ENCODE measurements around the gene DNAJC1.
"Not testable (repeated sequence)": the region's sequence is repeated elsewhere in the genome, so short reads cannot be mapped to it uniquely, and the experiment has no call there.

The DNAJC1 gene

DNA sequence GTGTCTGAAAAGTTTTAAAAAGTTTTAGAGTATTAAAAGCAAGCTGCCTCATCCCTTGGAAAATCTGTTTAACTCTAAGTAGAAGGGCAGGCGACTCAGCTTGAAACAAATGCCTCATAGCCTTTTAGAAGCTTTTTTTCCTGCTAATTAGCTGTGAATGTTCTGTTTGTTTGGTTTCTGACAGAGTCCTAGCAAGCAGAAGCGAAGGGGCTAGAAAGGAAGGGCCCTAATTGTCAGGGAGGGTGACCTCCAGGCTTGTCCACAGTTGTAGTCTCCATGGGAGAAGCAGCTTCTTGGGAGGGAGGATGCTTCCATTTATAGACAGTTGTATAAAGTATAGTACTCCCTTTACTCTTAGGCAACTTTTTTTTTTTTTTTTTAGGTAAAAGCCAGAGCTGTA is 90.9 kb downstream of the DNAJC1 start:
- no peak for DNase-seq (ENCODE audit: extremely low read depth in 1 of 2, low read depth in 1 of 2)

DNA sequence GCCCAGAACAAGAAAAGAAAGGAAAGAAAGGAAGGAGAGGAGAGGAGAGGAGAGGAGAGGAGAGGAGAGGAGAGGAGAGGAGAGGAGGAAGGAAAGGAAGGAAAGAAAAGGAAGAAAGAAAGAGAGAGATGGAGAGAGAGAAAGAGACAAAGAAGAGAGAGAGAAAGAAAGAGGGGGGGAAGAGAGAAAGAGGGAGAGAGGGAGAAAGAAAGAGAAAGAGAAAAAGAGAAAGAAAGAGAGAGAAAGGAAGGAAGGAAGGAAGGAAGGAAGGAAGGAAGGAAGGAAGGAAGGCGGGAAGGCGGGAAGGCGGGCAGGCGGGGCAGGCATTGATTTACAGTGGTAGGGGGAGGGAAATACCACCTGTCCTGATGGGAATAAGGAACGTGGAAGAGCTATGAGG is 92.7 kb downstream of the DNAJC1 start:
- no peak for DNase-seq (ENCODE audit: extremely low read depth in 1 of 2, low read depth in 1 of 2)

DNA sequence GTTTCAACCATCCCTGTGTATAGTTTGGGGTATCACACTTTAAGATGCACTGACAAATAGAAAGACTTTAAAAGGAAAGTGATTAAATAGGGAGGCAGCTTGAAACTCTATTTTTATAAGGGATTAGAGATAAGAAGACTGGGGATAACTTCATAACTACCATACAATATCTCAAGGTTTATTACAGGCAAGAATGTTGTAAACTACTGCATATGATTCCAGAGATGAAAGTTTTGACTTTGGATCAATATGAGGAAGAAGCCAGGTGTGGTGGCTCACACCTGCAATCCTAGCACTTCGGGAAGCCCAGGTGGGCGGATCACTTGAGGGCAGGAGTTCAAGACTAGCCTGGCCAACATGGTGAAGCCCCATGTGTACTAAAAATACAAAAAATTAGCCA is 96.1 kb downstream of the DNAJC1 start:
- DNase-seq (ENCODE audit: extremely low read depth in 1 of 2, low read depth in 1 of 2): no peak

DNA sequence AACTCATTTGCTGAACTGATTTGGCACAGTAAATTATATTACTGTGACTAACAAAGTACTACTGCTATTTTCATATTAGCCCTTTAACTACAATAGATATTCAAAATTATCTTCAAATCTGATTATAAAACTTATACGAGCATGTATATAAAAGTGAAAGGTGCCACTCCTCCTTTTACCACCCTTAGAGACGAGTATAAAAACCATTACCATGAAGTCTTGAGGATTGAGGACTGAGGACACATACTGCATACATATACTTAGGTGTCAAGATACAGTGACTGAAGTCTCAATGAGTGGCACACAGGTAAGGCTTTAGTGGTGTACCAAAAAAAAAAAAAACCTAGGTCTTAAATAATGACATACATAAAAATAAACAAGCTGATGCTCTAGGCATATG is 98.6 kb downstream of the DNAJC1 start:
- no peak for DNase-seq (ENCODE audit: extremely low read depth in 1 of 2, low read depth in 1 of 2)

DNA sequence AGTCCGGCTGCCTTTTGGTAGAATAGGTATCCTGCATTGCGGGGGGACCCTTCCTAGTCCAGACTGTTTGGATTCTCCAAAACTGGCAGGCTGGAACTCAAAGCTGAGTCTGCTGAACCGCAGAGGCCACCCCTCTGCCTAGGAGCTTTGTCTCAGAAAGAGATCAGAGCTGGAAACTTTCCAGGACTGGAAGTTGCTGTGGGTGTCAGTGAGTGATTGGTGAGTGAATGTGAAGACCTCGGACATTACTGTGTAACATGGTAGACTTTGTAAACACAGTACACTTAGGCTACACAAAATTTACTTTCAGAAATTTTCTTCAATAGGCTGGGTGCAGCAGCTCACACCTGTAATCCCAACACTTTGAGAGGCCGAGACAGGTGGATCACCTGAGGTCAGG is 103.8 kb downstream of the DNAJC1 start:
- DNase-seq (ENCODE audit: extremely low read depth in 1 of 2, low read depth in 1 of 2): no peak

DNA sequence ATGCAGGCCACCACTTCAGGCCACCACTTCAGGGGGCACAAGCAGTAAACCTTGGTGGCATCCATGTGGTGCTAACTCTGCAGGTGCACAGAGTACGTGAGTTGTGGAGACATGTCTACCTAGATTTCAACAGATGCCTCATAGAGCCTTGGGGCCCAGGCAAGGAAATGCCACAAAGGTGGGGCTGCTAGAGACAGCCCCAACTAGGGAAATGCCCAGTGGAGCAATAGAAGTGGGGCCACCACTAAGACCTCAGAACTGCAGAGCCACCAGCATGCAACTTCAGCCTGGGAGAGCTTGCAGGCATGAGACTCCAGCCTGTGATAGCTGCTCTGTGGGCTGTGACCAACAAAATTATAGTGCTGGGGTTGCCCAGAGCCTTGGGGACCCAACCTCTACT is 107.6 kb downstream of the DNAJC1 start:
- DNase-seq (ENCODE audit: extremely low read depth in 1 of 2, low read depth in 1 of 2): no peak

DNA sequence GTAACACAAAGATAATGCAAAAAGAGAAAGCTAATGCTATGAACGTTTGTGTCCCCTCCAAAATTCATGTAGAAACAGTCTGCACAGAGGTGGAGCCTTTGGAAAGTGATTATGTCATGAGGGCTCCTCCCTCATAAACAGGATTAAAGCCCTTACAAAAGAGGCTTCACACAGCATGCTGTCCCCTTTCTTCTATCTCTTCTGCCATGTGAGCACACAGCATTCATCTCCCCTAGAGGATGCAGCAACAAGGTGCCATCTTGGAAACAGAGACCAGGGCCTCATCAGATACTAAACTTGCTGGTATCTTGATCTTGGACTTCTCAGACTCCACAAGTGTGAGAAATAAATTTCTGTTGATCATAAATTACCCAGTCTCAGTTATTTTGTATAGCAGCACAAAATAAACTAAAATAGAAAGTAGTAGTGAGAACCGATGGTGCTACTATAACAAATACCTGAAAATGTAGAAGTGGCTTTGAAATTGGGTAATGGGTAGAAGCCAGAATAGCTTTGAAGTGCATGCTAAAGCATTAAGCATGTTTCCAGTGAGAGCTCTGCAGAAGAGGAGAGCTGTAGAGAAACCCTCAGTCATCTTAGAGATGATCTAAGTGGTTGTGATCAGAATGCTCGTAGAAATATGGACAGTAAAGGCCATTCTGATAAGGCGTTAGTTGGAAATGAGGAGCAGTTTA is 108.7 kb downstream of the DNAJC1 start:
- no peak for DNase-seq (ENCODE audit: extremely low read depth in 1 of 2, low read depth in 1 of 2)

DNA sequence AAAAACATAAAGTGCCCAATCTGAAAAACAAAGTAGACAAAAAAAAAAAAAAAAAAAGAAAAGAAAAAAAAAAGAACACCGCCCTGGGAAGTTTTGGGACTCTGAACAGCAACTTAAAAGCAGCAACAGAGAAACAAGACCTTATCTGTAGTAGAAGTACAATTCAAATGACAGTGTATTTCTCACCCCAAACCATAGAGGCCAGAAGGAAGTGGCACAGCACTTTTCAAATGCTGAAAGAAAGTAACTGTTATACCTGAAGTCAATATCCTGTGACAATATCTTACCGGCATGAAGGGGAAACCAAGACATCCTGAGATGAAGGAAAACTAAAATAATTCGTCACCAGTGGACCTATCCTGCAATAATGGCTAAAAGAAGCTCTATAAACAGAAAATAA is 112.1 kb downstream of the DNAJC1 start:
- no peak for DNase-seq (ENCODE audit: extremely low read depth in 1 of 2, low read depth in 1 of 2)

DNA sequence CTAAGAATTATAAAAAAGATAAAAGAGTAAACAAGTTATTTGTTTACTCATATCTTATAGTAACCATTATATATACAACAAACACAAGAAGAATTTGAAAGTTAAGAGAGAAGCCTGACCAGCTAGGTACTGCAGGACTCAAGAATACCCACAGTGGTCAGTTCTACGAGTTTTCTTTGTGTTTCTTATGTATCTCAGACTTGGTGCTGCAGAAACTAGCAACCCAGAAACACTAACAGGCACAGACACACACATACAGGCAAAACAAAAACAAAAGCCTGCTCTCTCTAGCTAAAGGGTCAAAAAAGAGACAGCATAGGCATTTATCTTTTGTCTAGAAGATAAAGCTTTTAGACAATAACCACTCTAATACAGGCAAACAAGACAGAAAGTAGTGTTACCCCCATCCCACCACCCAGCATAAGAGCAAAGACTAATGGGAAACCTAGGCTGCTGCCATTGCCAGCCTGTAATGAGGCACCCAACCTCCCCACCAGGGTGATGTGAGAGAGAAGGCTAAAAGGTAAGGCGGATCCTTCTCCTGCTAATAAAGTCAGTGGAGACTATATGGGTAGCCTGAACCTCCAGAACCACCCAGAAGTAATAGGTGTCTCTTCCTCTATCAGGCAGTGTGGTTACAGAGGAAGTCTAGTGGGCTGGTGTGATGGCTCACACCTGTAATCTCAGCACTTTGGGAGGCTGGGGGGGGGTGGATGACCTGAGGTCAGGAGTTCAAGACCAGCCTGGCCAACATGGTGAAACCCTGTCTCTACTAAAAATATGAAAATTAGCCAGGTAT is 113.9 kb downstream of the DNAJC1 start:
- no peak for DNase-seq (ENCODE audit: extremely low read depth in 1 of 2, low read depth in 1 of 2)

DNA sequence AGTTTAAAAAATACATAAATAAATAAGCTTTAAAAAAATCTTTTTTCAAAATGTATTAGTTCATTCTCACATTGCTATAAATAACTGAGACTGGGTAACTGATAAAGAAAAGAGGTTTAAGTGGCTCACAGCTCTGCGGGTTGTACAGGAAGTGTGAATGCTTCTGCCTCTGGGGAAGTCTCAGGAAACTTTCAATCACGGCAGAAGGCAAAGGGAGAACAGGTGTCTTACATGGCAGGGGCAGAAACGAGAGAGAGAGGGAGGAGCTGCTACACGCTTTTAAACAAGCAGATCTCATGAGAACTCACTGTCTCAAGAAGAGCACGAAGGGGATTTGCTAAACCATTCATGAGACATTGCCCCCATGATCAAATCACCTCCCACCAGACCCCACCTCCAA is 114.6 kb downstream of the DNAJC1 start:
- no peak for DNase-seq (ENCODE audit: extremely low read depth in 1 of 2, low read depth in 1 of 2)

DNA sequence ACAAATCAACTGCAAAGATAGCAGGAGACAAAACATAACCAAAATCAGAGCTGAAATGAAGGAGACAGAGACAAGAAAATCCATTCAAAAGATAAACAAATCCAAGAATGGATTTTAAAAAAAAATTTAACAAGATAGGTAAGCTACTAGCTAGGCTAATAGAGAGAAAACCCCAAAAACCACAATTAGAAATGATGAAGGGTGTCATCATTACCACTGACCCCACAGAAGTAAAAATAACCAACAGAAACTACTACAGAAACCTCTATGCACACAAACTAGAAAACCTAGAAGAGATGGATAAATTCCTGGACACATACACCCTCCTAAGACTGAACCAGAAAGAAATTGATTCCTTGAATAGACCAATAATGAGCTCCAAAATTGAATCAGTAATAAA is 117.6 kb downstream of the DNAJC1 start:
- DNase-seq (ENCODE audit: extremely low read depth in 1 of 2, low read depth in 1 of 2): no peak

DNA sequence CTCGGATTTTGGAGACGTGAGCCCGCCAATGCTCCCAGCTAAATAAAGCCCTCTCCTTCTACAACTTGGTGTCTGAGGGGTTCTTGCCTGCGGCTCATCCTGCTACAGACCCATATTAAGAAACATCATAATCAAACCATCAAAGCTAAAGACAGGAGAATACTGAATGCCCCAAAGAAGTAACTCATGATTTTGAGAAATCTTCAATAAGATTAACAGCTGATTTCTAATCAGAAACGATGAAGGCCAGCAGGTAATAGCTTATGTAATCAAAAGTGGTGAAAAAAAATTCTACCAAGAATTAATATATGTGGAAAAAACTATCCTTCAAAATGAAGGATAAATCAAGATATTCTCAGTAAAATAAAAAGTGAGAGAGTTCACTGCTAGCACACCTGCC is 130.3 kb downstream of the DNAJC1 start:
- no peak for DNase-seq (ENCODE audit: extremely low read depth in 1 of 2, low read depth in 1 of 2)

DNA sequence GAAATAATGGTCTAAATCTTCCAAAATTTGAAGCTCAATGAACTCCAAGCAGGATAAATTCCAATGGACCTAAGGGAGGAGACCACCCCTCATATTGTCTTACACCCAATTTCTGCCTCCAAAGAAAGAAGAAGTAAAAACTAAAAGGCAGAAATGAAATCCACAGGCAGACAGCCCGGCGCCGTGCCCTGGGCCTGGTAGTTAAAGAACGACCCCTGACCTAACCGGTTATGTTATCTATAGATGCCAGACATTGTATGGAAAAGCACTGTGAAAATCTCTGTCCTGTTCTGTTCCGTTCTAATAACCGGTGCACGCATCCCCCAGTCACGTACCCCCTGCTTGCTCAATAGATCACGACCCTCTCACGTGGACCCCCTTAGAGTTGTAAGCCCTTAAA is 130.8 kb downstream of the DNAJC1 start:
- not testable (repeated sequence) for DNase-seq (ENCODE audit: extremely low read depth in 1 of 2, low read depth in 1 of 2)

DNA sequence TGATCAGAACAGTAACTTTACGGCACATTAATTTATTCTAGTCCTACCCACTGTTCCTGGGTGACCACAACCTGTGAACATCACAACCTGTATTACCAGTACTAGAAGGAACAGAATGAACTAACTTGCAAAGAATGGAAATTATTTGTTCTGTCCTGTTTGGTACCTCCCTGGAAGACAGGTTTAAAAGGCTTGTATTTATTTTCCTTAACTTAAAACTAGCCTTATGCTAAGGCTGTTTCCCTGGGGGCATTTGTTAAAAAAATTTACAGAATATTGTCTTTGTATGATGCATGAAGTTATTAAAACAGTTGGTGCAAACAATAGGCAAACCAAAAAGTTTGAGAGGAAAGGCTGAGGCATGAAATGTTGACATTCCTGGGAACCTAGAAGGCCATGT is 132.7 kb downstream of the DNAJC1 start:
- DNase-seq (ENCODE audit: extremely low read depth in 1 of 2, low read depth in 1 of 2): no peak

DNA sequence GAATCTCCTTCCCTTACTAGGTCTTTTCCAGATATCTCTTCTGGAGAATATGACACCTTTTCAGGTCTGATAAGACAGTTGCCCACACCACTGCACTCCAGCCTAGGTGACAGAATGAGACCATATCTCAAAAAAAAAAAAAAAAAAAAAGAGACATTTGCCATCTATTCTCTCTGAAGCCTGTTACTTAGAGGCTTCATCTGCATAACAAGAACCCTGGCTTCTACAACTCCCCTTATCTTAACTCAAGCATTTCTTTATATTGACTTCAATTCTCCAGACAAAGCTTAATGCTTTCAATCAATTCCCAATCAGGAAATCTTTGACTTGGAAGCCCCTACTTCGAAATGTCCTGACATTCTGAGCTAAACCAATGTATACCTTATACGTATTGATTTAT is 134.4 kb downstream of the DNAJC1 start:
- not testable (repeated sequence) for DNase-seq (ENCODE audit: extremely low read depth in 1 of 2, low read depth in 1 of 2)

DNA sequence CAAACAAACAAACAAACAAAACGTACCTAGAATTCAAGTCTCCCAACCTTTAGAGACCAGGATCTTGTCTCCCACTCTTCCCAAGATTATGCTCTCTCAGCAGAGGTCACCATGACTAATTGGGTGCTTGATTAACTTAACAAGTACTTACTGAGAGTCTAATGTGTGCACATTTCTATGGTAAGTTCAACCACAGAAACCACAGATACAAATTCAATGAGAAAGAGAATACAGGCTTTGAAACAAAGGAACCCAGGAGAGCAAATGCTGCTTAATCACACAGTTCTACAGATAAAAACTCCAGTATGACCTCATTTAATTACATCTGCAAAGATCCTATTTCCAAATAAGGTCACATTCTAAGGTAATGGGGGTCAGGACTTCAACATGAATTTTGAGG is 142.8 kb downstream of the DNAJC1 start:
- DNase-seq (ENCODE audit: extremely low read depth in 1 of 2, low read depth in 1 of 2): no peak

DNA sequence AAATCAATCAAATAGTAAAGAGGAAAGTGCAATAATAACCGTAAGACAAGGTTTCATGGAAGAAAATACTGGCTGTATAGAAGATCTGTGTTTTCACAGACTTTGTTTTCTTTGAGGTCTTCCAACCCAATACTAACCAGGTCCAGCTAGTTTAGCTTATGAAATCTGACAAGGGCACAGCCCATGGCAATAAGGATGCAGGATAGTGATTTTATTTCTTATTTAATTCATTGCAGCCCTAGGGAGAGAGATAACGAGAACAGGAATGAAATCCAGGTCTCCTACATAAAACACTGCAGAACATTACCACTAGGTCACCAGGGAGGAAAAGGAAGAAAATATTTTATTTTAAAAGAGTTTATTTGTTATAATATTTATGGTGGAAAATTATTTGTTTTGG is 145.1 kb downstream of the DNAJC1 start:
- DNase-seq (ENCODE audit: extremely low read depth in 1 of 2, low read depth in 1 of 2): no peak

DNA sequence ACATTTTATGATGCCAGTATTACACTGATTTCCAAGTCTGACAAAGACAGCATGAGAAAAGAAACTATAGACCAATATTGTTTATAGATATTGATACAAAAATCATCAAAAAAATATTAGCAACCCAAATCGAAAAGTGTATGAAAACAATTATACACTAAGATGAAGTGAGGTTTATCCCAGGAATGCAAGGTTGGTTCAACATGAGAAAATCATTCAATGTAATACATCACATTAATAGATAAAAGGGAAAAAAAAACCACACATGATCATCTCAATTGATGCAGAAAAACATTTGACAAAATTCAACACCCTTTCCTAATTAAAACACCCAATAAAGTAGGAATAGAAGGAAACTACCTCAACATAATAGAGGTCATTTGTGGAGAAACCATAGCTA is 153.9 kb downstream of the DNAJC1 start:
- DNase-seq (ENCODE audit: extremely low read depth in 1 of 2, low read depth in 1 of 2): no peak

DNA sequence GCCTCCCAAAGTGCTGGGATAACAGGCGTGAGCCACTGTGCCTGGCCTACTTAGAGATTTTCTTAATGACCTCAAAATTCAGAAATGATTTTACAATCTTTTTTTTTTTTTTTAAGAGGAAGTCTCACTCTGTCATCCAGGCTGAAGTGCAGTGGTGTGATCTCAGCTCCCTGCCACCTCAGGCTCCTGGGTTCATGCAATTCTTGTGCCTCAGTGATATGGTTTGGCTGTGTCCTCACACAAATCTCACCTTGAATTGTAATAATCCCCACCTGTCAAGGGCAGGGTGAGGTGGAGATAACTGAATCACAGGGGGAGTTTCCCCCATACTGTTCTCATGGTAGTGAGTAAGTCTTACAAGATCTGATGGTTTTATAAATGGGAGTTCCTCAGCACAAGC is 159.9 kb downstream of the DNAJC1 start:
- DNase-seq (ENCODE audit: extremely low read depth in 1 of 2, low read depth in 1 of 2): no peak

DNA sequence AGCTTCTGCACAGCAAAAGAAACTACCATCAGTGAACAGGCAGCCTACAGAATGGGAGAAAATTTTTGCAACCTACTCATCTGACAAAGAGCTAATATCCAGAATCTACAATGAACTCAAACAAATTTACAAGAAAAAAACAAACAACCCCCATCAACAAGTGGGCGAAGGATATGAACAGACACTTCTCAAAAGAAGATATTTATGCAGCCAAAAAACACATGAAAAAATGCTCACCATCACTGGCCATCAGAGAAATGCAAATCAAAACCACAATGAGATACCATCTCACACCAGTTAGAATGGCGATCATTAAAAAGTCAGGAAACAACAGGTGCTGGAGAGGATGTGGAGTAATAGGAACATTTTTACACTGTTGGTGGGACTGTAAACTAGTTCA is 162.3 kb downstream of the DNAJC1 start:
- not testable (repeated sequence) for DNase-seq (ENCODE audit: extremely low read depth in 1 of 2, low read depth in 1 of 2)

DNA sequence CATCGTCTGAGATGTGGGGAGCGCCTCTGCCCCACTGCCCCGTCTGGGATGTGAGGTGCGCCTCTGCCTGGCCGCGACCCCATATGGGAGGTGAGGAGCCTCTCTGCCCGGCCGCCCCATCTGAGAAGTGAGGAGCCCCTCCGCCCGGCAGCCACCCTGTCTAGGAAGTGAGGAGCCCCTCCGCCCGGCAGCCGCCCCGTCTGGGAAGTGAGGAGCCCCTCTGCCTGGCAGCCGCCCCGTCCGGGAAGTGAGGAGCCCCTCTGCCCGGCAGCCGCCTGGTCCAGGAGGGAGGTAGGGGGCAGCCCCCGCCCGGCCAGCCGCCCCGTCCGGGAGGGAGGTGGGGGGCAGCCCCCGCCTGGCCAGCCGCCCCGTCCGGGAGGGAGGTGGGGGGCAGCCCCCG is 166.0 kb downstream of the DNAJC1 start:
- not testable (repeated sequence) for DNase-seq (ENCODE audit: extremely low read depth in 1 of 2, low read depth in 1 of 2)

DNA sequence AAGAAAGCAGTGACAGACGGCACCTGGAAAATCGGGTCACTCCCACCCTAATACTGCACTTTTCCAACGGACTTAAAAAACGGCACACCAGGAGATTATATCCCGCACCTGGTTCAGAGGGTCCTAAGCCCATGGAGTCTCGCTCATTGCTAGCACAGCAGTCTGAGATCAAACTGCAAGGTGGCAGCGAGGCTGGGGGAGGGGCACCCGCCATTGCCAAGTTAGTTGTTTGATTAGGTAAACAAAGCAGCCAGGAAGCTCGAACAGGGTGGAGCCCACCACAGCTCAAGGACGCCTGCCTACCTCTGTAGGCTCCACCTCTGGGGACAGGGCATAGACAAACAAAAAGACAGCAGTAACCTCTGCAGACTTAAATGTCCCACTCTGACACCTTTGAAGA is 169.0 kb downstream of the DNAJC1 start:
- DNase-seq (ENCODE audit: extremely low read depth in 1 of 2, low read depth in 1 of 2): not testable (repeated sequence)

DNA sequence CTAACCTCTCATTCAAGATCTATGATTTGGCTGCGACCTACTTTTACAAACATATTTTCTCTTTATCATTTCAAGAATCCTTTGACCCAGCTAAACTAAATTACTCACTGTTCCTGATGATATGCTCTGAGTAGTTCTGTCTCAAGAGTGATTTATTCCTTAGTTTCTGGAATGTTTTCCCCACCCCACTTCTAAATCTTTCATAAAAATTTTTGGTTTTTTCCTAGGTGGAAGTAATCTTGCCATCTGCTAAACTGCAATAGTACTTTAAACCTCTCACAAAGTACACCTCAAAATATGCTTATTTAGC is 170.8 kb downstream of the DNAJC1 start:
- DNase-seq (ENCODE audit: extremely low read depth in 1 of 2, low read depth in 1 of 2): no peak

Data from activated CD8-positive, alpha-beta memory T cell treated with anti-CD3 and anti-CD28 coated beads for 1 hour (primary cell).